HepG2 (cell line): ENCODE measurements around the gene LMNA. TPM values are rescaled to one million over a fixed set of nuclear protein-coding genes. Genes with fewer than 3 reads are reported as not detected.

Experiments
- CHCHD3 ChIP-seq: sonication (generic); formaldehyde crosslinking; IDR thresholded peaks from 2 replicates; pipeline ENCODE4 v1.8.0; 2022; ENCODE audit warnings: mild to moderate bottlenecking, missing genetic modification reagents, moderate library complexity
- FOXC1 ChIP-seq: sonication (generic); formaldehyde crosslinking; IDR thresholded peaks from 2 replicates; pipeline ENCODE4 v1.8.0; 2022; ENCODE audit warnings: mild to moderate bottlenecking, missing genetic modification reagents, borderline replicate concordance
- KAT2B ChIP-seq: fragments of 150-350 bp; IDR thresholded peaks from 2 replicates; pipeline ENCODE4 v1.6.1; 2014; ENCODE audit warnings: low read depth, low read length, borderline replicate concordance
- NPAS2 ChIP-seq: sonication (generic); formaldehyde crosslinking; IDR thresholded peaks from 2 replicates; pipeline ENCODE4 v1.8.0; 2022; ENCODE audit warnings: mild to moderate bottlenecking, missing genetic modification reagents, borderline replicate concordance
- POLR2G ChIP-seq: fragments of 200-400 bp; formaldehyde crosslinking; IDR thresholded peaks from 2 replicates; pipeline ENCODE4 v1.6.1; 2018; ENCODE audit warnings: mild to moderate bottlenecking, low read depth, low read length, moderate library complexity
- ZC3H13 ChIP-seq: sonication (generic); formaldehyde crosslinking; IDR thresholded peaks from 2 replicates; pipeline ENCODE4 v1.8.1; 2023; ENCODE audit warnings: mild to moderate bottlenecking, missing genetic modification reagents, moderate library complexity
- ZNF354B ChIP-seq: sonication (generic); formaldehyde crosslinking; IDR thresholded peaks from 2 replicates; pipeline ENCODE4 v1.8.0; 2022; ENCODE audit warnings: mild to moderate bottlenecking, missing genetic modification reagents
- ZNF564 ChIP-seq: sonication (generic); formaldehyde crosslinking; IDR thresholded peaks from 2 replicates; pipeline ENCODE4 v1.8.1; 2023; ENCODE audit warnings: mild to moderate bottlenecking, missing genetic modification reagents
- ZNF678 ChIP-seq: sonication (generic); formaldehyde crosslinking; IDR thresholded peaks from 2 replicates; pipeline ENCODE4 v1.4.0; 2020; ENCODE audit warnings: mild to moderate bottlenecking, missing genetic modification reagents
- ZSCAN29 ChIP-seq: sonication (generic); formaldehyde crosslinking; conservative IDR thresholded peaks from 2 replicates; pipeline ENCODE4 v1.4.0; 2020; ENCODE audit warnings: mild to moderate bottlenecking, missing genetic modification reagents
- polyA plus RNA-seq, 8 experiments: library from polyadenylated mRNA; depleted of rRNA in 3 of 8; stranded (reverse) in 7 of 8; unstranded in 1 of 8; fragments of >200 nt; fragmentation: Illumina TruSeq in 4 of 8; extraction: Trizol in 4 of 8; gene quantifications; 2 replicates each; pipeline versions ENCODE4 v1.2.1 to v1.2.3, GENCODE V29; 2011 to 2016; ENCODE audit warnings: low read depth in 4 of 8, missing spikeins in 1 of 8, mixed read lengths in 1 of 8; ENCODE audit not compliant: insufficient read depth in 1 of 8
- total RNA-seq, 5 experiments: library from RNA; depleted of rRNA; stranded (reverse); fragments of >200 nt; fragmentation: Illumina TruSeq; extraction: Trizol; gene quantifications; 2 replicates each; pipeline ENCODE4 v1.2.3, GENCODE V29; 2016; ENCODE audit warnings: low read depth in 1 of 5
- TF ChIP-seq, protein P1 (sequence below): IDR thresholded peaks from 2 replicates; pipeline ENCODE4 v1.6.1; 2016; ENCODE audit warnings: missing compliant biosample characterization, missing genetic modification reagents, borderline replicate concordance
- TF ChIP-seq, protein P2 (sequence below): sonication (generic); formaldehyde crosslinking; IDR thresholded peaks from 2 replicates; pipeline ENCODE4 v1.5.0; 2020; ENCODE audit warnings: mild to moderate bottlenecking, missing genetic modification reagents
- TF ChIP-seq, protein P3 (sequence below): sonication (generic); formaldehyde crosslinking; IDR thresholded peaks from 2 replicates; pipeline ENCODE4 v1.9.0; 2021; ENCODE audit warnings: missing genetic modification reagents, borderline replicate concordance
- TF ChIP-seq, protein P4 (sequence below): sonication (generic); formaldehyde crosslinking; IDR thresholded peaks from 2 replicates; pipeline ENCODE4 v1.8.0; 2022; ENCODE audit warnings: mild to moderate bottlenecking, missing genetic modification reagents, moderate library complexity
- TF ChIP-seq, protein P5 (sequence below): sonication (generic); formaldehyde crosslinking; IDR thresholded peaks from 2 replicates; pipeline ENCODE4 v1.5.0; 2020; ENCODE audit warnings: mild to moderate bottlenecking, low read depth, missing genetic modification reagents, borderline replicate concordance
- TF ChIP-seq, protein P6 (sequence below): sonication (generic); formaldehyde crosslinking; IDR thresholded peaks from 2 replicates; pipeline ENCODE4 v1.8.0; 2022; ENCODE audit warnings: missing genetic modification reagents, mild to moderate bottlenecking, moderate library complexity, borderline replicate concordance
- TF ChIP-seq, protein P7 (sequence below): sonication (generic); formaldehyde crosslinking; IDR thresholded peaks from 2 replicates; pipeline ENCODE4 v1.5.0; 2020; ENCODE audit warnings: missing genetic modification reagents
- TF ChIP-seq, protein P8 (sequence below): sonication (generic); formaldehyde crosslinking; IDR thresholded peaks from 2 replicates; pipeline ENCODE4 v1.4.0; 2020; ENCODE audit warnings: missing genetic modification reagents

Gene LMNA
- total and polyA plus RNA-seq, 2 of the 13 experiments (the other 11 are each of a cell fraction or from before 2014, with no cell fraction given), result 107 to 225 TPM

DNA sequence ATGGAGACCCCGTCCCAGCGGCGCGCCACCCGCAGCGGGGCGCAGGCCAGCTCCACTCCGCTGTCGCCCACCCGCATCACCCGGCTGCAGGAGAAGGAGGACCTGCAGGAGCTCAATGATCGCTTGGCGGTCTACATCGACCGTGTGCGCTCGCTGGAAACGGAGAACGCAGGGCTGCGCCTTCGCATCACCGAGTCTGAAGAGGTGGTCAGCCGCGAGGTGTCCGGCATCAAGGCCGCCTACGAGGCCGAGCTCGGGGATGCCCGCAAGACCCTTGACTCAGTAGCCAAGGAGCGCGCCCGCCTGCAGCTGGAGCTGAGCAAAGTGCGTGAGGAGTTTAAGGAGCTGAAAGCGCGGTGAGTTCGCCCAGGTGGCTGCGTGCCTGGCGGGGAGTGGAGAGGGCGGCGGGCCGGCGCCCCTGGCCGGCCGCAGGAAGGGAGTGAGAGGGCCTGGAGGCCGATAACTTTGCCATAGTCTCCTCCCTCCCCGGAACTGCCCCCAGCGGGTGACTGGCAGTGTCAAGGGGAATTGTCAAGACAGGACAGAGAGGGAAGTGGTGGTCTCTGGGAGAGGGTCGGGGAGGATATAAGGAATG lies 505 bp downstream of the LMNA start (continued):
- TF ChIP-seq, protein P1, sequence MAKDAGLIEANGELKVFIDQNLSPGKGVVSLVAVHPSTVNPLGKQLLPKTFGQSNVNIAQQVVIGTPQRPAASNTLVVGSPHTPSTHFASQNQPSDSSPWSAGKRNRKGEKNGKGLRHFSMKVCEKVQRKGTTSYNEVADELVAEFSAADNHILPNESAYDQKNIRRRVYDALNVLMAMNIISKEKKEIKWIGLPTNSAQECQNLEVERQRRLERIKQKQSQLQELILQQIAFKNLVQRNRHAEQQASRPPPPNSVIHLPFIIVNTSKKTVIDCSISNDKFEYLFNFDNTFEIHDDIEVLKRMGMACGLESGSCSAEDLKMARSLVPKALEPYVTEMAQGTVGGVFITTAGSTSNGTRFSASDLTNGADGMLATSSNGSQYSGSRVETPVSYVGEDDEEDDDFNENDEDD (CRISPR knock-in tag), result peak; percentile 11; the same call in 1 of the 2 replicates
- TF ChIP-seq ZC3H13 (CRISPR knock-in tag) (peak; percentile 66), POLR2G (no peak), ZNF564 (CRISPR knock-in tag) (no peak), NPAS2 (CRISPR knock-in tag) (no peak), CHCHD3 (CRISPR knock-in tag) (no peak), KAT2B (no peak), ZNF678 (CRISPR knock-in tag) (no peak), ZSCAN29 (CRISPR knock-in tag) (no peak), FOXC1 (CRISPR knock-in tag) (peak; percentile 29; the same call in 1 of the 2 replicates), ZNF354B (CRISPR knock-in tag) (peak; percentile 50; the same call in 1 of the 2 replicates)
- TF ChIP-seq, protein P2, sequence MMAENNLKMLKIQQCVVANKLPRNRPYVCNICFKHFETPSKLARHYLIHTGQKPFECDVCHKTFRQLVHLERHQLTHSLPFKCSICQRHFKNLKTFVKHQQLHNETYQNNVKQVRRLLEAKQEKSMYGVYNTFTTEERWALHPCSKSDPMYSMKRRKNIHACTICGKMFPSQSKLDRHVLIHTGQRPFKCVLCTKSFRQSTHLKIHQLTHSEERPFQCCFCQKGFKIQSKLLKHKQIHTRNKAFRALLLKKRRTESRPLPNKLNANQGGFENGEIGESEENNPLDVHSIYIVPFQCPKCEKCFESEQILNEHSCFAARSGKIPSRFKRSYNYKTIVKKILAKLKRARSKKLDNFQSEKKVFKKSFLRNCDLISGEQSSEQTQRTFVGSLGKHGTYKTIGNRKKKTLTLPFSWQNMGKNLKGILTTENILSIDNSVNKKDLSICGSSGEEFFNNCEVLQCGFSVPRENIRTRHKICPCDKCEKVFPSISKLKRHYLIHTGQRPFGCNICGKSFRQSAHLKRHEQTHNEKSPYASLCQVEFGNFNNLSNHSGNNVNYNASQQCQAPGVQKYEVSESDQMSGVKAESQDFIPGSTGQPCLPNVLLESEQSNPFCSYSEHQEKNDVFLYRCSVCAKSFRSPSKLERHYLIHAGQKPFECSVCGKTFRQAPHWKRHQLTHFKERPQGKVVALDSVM (CRISPR knock-in tag), result no peak
- TF ChIP-seq, protein P3, sequence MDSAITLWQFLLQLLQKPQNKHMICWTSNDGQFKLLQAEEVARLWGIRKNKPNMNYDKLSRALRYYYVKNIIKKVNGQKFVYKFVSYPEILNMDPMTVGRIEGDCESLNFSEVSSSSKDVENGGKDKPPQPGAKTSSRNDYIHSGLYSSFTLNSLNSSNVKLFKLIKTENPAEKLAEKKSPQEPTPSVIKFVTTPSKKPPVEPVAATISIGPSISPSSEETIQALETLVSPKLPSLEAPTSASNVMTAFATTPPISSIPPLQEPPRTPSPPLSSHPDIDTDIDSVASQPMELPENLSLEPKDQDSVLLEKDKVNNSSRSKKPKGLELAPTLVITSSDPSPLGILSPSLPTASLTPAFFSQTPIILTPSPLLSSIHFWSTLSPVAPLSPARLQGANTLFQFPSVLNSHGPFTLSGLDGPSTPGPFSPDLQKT (CRISPR knock-in tag), result no peak
- TF ChIP-seq, protein P4, sequence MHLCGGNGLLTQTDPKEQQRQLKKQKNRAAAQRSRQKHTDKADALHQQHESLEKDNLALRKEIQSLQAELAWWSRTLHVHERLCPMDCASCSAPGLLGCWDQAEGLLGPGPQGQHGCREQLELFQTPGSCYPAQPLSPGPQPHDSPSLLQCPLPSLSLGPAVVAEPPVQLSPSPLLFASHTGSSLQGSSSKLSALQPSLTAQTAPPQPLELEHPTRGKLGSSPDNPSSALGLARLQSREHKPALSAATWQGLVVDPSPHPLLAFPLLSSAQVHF (CRISPR knock-in tag), result no peak
- TF ChIP-seq, protein P5, sequence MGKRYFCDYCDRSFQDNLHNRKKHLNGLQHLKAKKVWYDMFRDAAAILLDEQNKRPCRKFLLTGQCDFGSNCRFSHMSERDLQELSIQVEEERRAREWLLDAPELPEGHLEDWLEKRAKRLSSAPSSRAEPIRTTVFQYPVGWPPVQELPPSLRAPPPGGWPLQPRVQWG (CRISPR knock-in tag), result no peak; the same call in 1 of the 2 replicates
- TF ChIP-seq, protein P6, sequence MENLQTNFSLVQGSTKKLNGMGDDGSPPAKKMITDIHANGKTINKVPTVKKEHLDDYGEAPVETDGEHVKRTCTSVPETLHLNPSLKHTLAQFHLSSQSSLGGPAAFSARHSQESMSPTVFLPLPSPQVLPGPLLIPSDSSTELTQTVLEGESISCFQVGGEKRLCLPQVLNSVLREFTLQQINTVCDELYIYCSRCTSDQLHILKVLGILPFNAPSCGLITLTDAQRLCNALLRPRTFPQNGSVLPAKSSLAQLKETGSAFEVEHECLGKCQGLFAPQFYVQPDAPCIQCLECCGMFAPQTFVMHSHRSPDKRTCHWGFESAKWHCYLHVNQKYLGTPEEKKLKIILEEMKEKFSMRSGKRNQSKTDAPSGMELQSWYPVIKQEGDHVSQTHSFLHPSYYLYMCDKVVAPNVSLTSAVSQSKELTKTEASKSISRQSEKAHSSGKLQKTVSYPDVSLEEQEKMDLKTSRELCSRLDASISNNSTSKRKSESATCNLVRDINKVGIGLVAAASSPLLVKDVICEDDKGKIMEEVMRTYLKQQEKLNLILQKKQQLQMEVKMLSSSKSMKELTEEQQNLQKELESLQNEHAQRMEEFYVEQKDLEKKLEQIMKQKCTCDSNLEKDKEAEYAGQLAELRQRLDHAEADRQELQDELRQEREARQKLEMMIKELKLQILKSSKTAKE (CRISPR knock-in tag), result no peak
- TF ChIP-seq, protein P7, sequence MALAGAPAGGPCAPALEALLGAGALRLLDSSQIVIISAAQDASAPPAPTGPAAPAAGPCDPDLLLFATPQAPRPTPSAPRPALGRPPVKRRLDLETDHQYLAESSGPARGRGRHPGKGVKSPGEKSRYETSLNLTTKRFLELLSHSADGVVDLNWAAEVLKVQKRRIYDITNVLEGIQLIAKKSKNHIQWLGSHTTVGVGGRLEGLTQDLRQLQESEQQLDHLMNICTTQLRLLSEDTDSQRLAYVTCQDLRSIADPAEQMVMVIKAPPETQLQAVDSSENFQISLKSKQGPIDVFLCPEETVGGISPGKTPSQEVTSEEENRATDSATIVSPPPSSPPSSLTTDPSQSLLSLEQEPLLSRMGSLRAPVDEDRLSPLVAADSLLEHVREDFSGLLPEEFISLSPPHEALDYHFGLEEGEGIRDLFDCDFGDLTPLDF, result no peak
- TF ChIP-seq, protein P8, sequence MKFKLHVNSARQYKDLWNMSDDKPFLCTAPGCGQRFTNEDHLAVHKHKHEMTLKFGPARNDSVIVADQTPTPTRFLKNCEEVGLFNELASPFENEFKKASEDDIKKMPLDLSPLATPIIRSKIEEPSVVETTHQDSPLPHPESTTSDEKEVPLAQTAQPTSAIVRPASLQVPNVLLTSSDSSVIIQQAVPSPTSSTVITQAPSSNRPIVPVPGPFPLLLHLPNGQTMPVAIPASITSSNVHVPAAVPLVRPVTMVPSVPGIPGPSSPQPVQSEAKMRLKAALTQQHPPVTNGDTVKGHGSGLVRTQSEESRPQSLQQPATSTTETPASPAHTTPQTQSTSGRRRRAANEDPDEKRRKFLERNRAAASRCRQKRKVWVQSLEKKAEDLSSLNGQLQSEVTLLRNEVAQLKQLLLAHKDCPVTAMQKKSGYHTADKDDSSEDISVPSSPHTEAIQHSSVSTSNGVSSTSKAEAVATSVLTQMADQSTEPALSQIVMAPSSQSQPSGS (CRISPR knock-in tag), result no peak
